GM21390 (cell line): ENCODE results near the gene VIPAS39.
A peak's percentile ranks its signal among the peaks of the same experiment; 100 is the strongest.
"Not testable (repeated sequence)": the region's sequence is repeated elsewhere in the genome, so short reads cannot be mapped to it uniquely, and the experiment has no call there.

ENCODE experiments used
- ATAC-seq: cut with Tn5 transposase; IDR thresholded peaks from one replicate; pipeline ENCODE4 v1.9.1; 2021; ENCODE audit not compliant: unreplicated experiment

VIPAS39 gene

GRCh38 chr14:77470224-77470870, 12.9 kb upstream of the VIPAS39 start:
- ATAC-seq = no peak

- ATAC-seq = no peak
Measured at GRCh38 chr14:77469539-77469938, 12.1 kb upstream of the VIPAS39 start.

GRCh38 chr14:77469067-77469505, 11.7 kb upstream of the VIPAS39 start:
- no peak for ATAC-seq

- ATAC-seq = no peak
Measured at GRCh38 chr14:77467801-77468200, 10.4 kb upstream of the VIPAS39 start.

- no peak for ATAC-seq
Measured at GRCh38 chr14:77459072-77459723, 1.8 kb upstream of the VIPAS39 start.

GRCh38 chr14:77458249-77458950, 999 bp upstream of the VIPAS39 start:
- peak; percentile 20 for ATAC-seq

- ATAC-seq = peak; percentile 19
Measured at GRCh38 chr14:77457115-77457521, 283 bp downstream of the VIPAS39 start.

GRCh38 chr14:77455966-77456640, 1.3 kb downstream of the VIPAS39 start:
- no peak for ATAC-seq

GRCh38 chr14:77442196-77442595, 15.2 kb downstream of the VIPAS39 start:
- ATAC-seq = no peak

- ATAC-seq = no peak
Measured at GRCh38 chr14:77439861-77440260, 17.5 kb downstream of the VIPAS39 start.

GRCh38 chr14:77438596-77438995, 18.8 kb downstream of the VIPAS39 start:
- ATAC-seq = no peak

GRCh38 chr14:77436042-77436441, 21.4 kb downstream of the VIPAS39 start:
- ATAC-seq = no peak

- ATAC-seq = no peak
Measured at GRCh38 chr14:77426396-77426795, 31.0 kb downstream of the VIPAS39 start.

- no peak for ATAC-seq
Measured at GRCh38 chr14:77424862-77425261, 32.5 kb downstream of the VIPAS39 start.

- ATAC-seq = no peak
Measured at GRCh38 chr14:77423423-77423822, 34.0 kb downstream of the VIPAS39 start, which contains the start of gene NOXRED1. TSS of gene NOXRED1 (minus strand) at chr14:77423523. CDS start at chr14:77422889, 634 bp downstream.

GRCh38 chr14:77421201-77421600, 36.2 kb downstream of the VIPAS39 start:
- ATAC-seq = no peak

GRCh38 chr14:77416836-77417235, 40.6 kb downstream of the VIPAS39 start:
- no peak for ATAC-seq

- not testable (repeated sequence) for ATAC-seq
Measured at GRCh38 chr14:77416098-77416497, 41.3 kb downstream of the VIPAS39 start.

GRCh38 chr14:77415403-77416030, 41.9 kb downstream of the VIPAS39 start:
- not testable (repeated sequence) for ATAC-seq

- no peak for ATAC-seq
Measured at GRCh38 chr14:77409131-77409533, 48.3 kb downstream of the VIPAS39 start.

GRCh38 chr14:77407158-77407557, 50.2 kb downstream of the VIPAS39 start:
- no peak for ATAC-seq
